Superior temporal gyrus (tissue), 1 donor: ENCODE measurements around the gene NUTM1.
"Not testable (repeated sequence)": the region's sequence is repeated elsewhere in the genome, so short reads cannot be mapped to it uniquely, and the experiment has no call there.

Experiments
- DNase-seq: peaks from one replicate; pipeline ENCODE4 v3.0.0-alpha.2; 2016; ENCODE audit errors: extremely low spot score

The NUTM1 gene

GRCh38 chr15:34362047-34362773, 19.1 kb downstream of the NUTM1 start:
- no peak for DNase-seq

GRCh38 chr15:34364041-34364440, 20.9 kb downstream of the NUTM1 start:
- DNase-seq = no peak

DNA sequence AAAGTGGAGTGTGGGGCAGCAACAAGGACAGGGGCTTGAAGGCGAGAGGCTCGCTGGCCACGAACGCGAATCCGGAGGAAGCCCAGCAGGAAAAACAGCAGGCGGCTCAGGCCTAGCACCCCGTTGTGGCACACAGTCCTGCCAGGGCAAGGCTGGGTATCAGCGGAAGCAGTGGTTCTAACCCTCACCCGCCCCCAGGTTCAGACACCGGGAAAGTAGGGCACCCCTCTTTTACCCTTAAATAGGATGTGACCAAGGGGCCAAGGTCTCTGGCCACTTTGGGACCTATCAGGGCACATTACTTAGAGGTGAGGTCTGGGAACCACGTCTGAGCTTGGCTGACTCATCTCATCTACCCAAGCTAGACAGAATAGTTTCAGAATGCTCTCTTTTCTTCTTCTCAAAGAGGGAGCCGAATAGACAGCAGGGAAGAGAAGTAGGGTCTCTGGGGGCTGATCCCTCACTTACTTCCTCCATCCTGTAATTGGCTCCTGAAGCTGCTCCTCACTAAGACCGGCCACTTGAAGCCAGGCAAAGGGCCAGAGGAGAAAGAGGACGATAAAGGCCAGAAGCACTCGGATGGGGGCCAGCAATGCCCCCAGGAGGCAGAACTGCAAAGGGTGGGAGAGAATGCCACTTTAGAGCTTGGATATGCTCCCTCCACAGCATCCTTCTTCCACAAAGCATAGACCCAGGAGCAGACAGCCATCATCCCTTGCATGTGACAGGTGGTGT, 22.1 kb downstream of the NUTM1 start:
- no peak for DNase-seq

DNA sequence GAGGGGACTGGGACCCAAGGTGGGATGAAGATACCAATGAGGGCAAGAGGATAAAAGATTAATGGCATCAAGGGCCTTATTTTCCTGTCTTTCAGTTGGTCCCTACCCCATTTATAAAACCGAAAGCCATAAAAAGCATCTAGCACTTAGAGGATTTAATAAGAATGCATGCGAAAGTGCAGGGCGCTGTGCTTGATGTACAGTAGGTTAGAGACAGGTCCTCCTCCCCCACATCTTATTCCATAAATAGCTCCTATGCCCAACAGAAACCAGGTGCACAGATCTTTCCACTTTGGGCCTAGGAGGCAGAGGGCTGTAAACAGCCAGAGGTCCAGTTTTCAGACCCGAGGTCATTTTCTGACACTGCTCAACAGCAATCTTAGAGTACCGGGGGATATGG, 22.7 kb downstream of the NUTM1 start:
- DNase-seq = peak; percentile 36

DNA sequence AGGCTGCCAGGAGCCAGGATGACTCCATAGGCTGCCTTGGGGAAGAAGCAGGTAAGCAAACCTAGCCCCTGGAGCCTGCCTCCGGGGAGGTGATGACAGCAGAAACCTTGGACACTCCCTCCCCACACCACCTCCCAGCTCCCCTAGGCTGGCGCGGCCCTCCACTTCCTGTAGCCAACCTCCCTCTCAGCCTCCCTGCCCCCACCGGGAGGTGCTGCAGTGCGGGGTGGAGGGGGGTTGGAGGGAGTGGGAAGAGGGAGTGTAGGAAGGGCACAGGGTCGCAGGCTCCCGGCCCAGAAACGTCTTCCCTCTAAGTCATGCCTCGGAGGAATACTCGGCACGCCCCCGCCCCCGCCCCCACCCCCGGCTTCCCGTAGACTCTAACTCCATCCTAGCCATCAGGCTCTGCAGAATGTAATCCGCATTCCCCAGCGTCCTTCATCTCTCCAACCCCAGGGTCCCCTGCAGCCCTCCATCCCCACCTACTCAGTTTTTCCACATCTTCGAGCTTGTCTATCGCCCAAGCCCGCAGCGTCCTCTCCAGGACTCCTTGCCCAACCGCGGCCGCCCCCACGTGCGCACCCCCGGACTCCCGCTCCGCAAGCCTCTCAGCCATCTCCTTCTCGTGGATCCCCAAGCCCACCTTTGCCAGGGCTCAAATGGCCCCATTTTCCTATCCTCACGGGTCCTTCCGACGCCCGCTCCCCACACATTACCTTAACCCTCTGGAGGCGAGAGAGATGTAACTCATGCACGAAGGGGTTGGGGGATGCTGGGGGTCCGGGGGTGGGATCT, 23.4 kb downstream of the NUTM1 start:
- peak; percentile 35 for DNase-seq

- DNase-seq = peak; percentile 89
These were observed 24.3 kb downstream of the NUTM1 start, which contains the start of gene LPCAT4 for GRCh38 chr15:34367101-34368081. Gene LPCAT4, minus strand, starts transcription at chr15:34367196. Its CDS starts 96 bp downstream, at chr15:34367100.

GRCh38 chr15:34370129-34370528, 27.0 kb downstream of the NUTM1 start:
- no peak for DNase-seq

DNA sequence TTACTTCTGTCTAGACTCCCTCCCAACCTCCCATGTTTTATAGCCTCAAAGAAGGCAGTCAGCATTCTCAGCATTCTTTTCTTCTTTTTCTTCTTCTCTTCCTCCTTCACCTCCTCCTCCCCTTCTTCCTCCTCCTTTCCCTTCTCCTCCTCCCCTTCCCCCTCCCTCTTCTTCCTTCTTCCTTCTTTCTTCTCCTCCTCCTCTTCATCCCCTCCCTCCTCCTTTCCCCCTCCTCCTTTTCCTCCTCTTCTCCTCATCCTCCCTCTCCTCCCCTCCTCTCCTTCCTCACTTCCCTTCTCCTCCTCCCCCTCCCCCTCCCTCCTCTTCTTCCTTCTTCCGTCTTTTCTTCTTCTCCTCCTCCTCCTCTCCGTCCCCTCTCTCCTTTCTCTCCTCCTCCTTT, 27.5 kb downstream of the NUTM1 start:
- no peak for DNase-seq

- DNase-seq = no peak
These were observed 30.8 kb downstream of the NUTM1 start for GRCh38 chr15:34373951-34374350.

- DNase-seq = no peak
These were observed 31.7 kb downstream of the NUTM1 start for GRCh38 chr15:34374816-34375215.

DNA sequence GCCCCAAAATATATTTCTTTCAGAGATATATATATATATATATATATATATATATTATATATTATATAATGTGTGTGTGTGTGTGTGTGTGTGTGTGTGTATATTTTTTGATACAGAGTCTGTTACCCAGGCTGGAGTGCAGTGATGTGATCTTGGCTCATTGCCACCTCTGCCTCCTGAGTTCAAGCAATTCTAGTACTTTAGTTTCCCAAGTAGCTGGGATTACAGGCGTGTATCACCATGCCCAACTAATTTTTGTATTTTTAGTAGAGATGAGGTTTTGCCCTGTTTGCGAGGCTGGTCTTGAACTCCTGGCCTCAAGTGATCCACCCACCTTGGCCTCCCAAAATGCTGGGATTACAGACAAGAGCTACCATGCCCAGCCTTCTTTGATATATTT, 32.4 kb downstream of the NUTM1 start:
- not testable (repeated sequence) for DNase-seq

GRCh38 chr15:34376856-34377255, 33.7 kb downstream of the NUTM1 start:
- DNase-seq = no peak

DNA sequence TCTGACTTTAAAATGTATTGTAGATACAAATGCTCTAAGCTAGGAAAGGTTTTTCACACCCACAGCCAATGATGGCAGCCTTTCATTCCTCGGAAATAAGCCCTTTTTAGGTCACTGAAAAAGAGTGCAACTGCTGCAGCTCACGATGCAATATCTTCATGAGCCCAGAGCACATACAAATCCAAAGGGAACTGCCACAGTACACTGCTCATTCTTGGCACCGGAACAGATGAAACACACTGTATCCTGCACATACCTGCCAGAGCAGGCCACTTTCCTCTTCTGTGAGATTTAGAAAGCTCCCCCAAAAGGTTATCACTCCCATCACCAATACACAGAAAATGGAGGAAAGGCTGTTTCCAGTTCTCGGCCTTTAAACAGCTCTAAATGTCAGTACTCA, 37.4 kb downstream of the NUTM1 start:
- DNase-seq = not testable (repeated sequence)

DNA sequence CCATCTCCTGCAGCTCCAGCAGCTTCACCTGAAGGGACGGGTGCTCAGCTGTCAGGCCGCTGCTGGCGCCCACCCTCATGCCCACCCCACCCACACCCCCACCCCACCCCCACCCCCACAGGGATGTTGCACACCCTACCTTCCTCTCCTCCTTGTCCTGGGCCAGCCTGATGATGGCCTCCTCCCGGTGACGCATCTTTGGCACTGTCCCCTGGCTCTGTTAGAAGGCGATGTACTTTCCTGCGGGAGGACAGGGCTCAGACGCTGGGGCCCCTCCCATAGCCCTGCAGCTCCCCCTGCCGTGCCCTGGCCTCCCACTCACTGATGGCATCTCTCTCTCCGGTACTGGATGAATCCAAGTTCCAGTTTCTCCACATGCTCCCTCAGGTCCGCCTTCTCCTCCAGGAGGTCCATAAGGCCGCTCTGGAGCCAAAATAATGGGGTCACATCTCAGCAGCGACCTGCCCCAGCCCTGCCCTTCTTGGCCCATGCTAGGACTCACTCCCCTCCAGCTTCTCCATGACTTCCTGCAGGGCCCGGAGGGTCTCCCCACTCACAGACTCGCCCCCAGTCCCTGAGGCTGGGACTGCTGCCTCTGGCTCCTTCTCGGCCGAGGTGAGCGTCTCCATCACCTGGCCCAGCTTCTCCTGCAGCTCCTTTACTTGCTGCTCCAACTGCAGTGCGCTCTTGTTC, 38.9 kb downstream of the NUTM1 start:
- DNase-seq = not testable (repeated sequence)

GRCh38 chr15:34389594-34390086, 46.5 kb downstream of the NUTM1 start:
- not testable (repeated sequence) for DNase-seq

DNA sequence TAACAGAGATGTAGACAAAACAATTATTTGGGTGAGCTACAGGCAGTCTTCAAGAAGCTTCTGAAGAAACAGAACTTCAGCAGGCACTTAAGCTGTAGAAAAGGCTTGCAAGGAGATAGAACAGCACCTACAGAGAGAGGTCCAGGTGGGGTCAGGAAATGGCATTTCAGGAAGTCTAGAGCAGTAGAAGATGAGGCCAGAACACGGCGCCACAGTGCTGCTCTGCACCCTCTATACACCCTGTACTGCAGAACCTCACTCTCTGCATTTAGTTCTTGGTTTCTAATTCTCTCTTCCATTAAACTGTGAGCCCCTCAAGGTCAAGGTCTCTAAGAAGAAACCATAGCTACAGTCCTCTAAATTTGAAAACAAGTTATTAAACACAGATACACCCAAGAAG, 49.9 kb downstream of the NUTM1 start:
- DNase-seq = not testable (repeated sequence)

- not testable (repeated sequence) for DNase-seq
These were observed 54.6 kb downstream of the NUTM1 start for GRCh38 chr15:34397637-34398259.

- DNase-seq = not testable (repeated sequence)
These were observed 60.1 kb downstream of the NUTM1 start for GRCh38 chr15:34403160-34403598.

DNA sequence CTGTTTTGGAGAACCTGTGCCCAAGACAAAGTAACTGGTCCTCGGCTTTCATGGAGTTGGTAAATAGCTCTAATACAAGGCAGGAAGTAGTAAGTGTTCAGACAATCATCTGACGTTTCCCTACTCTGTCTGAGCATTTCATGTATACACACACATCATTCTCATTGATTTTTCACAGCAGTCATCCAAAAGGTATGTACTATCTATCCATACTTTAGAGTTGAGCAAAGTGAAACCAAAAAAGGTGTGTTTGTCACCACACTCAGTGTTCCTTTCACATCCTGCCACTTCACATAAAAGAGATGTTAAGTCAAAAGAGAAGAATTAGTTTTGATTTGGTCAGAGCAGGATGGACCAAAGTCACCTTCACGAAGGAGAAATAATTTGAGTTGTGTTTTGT, 60.8 kb downstream of the NUTM1 start:
- DNase-seq = not testable (repeated sequence)
